GM21529 (cell line): ENCODE measurements around the gene MAP2K5.

Experiments used
- ATAC-seq: cut with Tn5 transposase; IDR thresholded peaks from one replicate; pipeline ENCODE4 v1.9.1; 2021; ENCODE audit not compliant: unreplicated experiment

Gene MAP2K5

DNA sequence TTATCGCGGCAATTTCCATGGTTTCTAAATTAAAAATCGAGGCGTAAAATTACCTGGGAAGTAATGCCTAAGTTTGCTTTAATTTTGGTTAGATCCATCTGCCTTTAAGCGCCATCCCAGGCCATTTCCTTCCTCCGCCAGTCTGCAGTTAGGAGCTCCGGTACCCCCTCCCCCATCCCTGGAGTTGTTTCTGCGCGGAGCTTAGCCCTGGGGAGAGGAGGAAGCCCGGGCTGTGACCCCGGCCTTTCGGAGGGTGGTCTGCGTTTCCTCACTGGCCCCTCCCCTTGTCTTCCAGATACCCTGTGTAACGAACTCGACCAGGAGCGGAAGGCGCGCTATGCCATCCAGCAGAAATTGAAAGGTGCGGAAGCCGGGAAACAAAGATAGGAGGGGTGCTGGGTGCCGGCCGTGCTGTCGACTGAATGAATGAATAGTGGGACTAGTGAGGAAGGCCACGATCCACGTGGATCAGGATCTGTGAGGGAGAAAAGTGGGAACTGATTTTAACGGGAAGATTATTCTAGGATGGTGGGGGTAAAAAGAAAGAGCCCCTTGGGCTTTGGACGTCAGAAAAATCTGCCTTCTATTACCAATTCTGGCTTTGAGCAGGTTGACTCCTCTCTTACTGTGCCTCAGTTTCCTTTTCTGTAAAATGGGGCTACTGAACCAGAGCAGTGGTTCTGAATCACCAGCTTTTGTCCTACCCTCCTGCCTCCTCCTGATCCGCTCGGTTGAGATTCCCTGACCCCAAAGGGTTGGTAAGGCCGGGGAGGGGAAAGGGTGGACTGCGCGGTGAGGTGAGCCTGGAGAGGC is 290.6 kb downstream of the MAP2K5 start:
- no peak for ATAC-seq

DNA sequence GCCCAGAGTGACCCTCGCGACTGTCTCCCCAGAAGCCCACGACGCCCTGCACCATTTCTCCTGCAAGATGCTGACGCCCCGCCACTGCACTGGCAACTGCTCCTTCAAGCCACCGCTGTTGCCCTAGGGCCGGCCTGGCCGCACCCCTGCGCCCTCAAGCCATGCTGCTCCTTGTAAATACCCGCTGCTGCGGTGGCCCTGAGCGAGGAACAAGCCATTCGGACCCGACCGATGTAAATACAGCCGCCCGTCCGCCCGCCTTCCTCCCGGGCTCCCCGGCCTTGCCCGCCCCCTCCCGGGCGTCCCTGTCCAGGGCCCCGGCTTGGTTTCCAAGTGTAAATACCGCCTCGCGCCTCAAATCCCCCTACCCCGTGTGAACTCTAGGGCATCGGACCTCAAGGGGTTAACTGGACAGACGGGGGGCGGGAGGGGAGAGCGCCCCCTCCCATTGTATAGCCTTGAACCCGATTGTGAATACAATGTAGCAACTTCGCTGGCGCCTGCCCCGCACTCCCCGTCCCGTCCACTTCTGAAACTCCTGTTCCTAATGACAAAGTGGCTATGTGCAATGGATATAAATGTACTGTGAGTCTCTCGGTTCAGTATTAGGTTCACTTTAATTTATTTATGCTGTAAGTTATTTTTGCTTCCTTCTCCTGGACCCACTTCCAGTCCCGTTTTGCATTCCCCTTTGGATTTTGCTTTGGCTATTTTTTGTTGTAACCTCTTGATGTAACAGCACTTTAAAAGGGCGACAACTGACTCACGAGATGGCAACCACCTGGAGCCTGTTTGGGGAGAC is 291.4 kb downstream of the MAP2K5 start:
- ATAC-seq, result no peak

DNA sequence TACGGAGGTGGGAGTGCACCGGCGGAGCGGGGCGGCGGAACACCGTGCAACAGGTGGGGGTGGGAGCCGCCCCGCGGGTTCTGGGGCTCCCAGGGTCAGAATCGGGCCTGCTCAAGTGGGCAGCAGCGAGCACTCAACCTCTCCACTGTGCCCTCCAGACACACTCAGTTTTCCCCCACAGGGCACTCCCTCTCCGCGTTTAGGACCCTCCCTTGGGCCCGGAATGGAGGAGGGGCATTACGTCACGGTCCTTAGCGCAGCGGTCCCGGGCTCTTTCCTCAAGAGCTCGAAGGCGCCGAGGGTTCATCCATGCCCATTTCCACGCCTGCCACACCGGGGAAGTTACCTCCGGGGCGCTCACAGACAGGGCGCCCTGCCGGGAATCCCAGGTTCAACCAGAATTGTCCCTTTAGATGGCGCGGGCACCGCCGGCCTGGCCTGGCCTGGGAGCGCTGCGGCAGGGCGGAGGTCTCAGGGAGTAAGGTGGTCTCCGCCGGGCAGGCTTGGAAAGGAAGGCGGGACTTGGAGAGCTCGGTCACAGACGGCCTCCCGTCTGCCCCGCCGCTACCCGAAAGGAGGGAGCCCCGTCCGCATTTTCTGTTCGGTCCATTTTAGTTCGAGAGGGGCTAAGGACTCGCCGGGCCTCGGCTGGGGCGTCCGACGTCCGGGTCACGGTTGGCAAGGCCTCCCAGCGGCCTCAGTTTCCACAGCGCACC is 292.2 kb downstream of the MAP2K5 start:
- ATAC-seq, result no peak

DNA sequence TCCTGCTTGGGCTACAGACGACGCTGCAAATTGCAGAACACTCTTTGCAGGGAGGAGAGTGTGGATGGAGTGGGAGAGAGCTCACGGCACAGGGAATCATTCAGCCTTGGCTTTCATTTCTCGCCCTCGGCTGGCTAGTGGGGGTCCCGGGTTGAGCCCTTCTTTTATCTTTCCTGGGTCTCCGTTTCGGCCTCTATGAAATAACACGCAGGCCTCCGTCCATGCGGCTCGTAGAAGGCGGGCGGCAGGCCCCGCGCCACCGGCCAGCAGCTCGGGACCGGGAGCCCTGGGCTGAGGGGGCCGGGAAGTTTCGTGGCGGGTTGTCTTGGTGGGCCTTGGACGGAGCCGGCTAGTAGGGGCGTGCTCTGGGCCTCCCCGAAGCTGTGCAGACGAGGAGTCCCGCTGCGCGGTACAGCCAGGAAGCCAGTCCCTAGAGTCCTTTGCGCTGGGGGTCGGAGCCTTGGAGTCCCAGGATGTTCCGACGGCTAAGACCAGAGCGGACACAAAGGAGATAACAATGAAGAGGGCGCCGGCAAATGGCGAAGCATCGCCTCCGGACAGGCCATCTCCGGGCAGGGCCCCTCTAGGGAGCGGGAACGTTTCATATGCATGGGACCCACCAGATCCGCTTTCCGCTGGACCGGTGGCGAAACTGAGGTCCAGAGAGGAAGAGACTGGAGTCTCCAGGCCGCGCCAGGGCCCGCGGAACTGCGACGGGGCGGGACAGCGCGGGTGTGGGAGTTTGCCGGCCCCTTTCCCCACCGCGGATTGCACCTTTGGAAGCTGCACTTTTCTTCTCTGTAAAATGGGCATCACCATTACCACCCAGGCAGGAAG is 293.0 kb downstream of the MAP2K5 start:
- ATAC-seq, result no peak

DNA sequence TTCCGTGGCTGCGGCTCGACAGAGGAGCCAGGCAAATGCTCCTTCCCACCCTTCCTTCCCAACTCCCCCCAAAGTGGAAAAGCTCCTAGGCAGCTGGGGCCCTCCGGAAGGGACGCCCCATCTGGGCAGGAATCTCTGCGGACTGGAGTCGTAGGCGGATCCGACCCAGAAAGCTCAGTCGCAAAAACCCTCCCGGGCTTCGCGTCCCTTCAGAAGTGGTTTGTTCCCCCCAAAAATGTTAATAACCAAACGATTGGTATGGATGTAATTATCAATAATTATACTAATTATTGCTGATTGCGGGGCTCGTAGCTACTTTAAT is 293.6 kb downstream of the MAP2K5 start:
- no peak for ATAC-seq

DNA sequence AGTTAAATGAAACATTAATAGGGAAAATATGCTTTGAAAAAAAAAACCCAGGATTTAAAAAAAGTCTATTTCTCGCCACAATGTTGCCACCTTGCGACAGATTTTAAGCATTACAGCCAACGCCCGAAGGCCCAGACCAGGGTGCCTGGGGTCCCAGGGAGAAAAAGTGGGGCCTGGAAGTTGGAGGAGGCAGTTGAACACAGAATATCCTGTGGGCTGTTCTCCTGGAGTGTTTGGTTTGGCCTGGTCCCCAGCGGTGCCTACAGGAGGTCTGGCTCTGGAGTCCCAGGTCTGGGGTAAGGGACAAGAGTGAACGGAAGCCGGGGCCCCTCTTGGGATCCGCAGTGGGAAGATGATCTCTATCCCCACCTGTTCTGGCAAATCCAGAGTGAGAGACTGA is 294.0 kb downstream of the MAP2K5 start:
- ATAC-seq, result no peak

DNA sequence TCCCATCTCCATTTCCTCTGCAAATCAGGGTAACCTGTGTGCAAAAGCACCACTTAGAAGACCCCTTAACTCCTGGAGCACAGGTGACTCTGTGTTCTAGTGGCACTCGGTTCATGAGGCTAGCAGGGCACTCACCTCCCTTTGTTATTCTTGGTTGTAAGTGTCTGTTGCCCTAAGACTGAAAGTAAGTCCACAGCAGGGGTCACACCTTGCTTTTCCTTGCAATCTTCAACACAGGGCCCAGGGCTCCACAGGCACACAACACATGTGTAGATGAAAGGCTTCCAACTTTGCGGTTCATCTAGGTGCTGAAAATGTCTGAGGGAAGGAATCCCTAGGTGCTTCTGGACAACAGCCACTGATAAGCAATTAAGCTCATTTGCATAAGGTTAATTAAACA is 294.5 kb downstream of the MAP2K5 start:
- ATAC-seq, result no peak

DNA sequence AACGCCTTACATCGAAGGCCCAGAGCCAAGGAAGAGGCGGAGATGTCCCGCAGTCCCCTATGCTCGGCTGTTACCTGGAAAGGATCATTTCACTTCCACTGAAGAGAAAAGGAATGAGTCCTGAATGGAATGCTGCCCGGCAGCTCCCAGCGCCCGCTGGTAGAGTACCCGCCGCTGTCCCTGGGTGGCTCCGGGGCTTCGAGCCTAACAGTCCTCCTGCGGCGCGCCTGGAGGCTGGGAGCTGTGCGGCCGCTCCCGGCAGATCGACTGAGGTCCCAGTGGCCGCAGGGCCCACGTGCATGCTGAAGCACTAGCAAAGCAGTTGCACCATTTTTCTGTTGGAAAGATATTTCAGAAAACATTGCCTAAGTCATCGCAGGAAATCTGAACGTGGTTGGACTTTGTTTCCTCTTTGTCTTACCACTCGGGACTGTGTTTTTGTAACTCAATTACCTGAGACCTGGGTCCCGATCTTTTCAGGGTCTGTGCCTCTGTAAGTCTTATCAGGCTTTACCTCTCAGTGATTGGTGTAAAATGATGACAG is 296.4 kb downstream of the MAP2K5 start:
- no peak for ATAC-seq

DNA sequence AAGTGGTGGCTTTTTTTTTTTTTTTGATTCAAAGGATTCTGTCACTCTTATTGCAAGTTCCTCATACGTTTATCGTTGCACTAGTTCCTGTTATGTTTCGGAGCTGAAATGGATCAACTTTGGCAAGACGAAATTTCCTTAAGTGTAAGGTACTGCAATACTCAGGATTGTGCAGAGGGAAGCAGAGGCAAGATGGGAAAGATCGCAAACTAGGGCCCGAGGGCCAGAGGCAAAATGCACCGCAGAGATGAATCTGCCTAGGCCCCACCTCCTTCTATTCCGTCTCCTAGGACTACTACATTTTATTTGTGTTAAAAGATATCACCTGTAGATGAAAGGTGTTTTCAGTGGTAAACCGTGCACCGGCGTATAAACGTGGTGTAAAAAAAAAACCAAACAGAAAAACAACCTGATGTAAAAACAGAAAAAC is 297.0 kb downstream of the MAP2K5 start:
- peak; percentile 7 for ATAC-seq

DNA sequence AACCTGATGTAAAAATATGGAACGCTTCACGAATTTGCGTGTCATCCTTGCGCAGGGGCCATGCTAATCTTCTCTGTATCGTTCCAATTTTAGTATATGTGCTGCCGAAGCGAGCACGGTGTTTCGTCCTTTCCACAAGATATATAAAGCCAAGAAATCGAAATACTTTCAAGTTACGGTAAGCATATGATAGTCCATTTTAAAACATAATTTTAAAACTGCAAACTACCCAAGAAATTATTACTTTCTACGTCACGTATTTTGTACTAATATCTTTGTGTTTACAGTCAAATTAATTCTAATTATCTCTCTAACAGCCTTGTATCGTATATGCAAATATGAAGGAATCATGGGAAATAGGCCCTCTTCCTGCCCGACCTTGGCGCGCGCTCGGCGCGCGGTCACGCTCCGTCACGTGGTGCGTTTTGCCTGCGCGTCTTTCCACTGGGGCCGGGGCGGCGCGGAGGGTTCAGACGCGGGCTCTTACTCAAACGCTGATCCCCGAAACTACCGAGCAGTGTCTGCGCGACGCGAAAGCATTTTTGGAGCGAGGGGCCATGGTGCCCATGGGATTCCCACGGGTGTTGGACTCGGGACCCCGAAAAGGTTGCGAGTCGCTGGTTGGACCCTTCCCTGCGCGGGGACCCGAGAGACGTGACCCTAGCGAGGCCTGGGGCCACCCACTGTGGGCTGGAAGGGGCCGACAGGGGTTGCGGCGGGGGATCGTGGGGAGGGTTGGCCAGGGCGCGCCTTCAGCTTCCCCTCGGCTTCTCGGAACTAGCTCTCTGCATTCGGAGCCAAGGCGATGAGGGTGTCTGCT is 297.6 kb downstream of the MAP2K5 start, which contains the start of gene RNU6-1:
RNU6-1 (minus strand) TSS at position 117 of the 820 bp plus-strand sequence.
- ATAC-seq, result peak; percentile 76

DNA sequence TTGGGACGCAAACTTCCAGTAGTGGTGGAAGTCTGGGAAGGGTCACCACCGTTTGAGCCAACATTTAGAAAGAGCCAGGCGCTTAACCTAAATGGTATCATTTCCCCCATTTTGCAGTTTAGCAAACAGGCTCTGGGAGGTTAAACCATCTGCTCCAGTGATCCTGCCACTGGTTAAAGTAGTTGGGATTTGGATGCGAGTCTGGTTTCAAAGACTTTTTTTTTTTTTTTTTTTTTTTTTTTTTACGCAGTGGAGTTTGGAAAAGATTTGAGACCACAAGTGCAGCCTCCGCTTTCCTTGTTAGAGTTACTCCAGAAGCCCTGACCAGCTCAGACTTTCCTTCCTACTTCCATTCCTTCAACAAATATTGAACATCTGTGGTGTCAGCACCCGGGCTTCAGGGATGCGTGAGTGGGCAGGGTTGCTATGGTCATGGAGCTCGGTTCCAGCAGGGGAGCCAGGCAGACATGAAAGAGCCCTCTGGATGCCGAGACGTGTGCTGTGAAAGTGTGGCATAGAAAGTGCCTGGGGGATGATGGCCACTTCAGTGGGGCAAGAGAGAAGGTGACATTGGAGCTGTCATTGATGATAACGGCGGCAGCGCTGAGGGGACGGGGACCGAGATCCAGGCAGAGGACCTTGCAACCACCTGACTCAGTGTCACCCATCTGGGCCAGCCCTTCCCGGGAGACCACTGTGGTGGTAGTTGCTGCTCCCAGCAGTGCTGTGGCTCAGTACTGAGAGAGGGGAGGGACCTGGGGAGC is 298.4 kb downstream of the MAP2K5 start:
- ATAC-seq, result no peak

DNA sequence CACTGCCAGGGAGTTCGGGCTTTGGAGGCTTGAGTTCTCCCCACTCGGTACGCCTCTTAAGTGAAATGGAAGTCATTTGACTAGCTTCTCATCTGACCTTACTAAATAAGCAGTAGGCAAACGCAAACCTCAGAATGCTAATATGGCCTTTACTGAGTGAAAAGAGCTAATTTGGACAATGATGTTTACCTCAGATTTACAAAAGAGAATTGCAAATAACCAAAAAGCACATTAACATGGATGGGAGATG is 298.9 kb downstream of the MAP2K5 start:
- ATAC-seq, result no peak

DNA sequence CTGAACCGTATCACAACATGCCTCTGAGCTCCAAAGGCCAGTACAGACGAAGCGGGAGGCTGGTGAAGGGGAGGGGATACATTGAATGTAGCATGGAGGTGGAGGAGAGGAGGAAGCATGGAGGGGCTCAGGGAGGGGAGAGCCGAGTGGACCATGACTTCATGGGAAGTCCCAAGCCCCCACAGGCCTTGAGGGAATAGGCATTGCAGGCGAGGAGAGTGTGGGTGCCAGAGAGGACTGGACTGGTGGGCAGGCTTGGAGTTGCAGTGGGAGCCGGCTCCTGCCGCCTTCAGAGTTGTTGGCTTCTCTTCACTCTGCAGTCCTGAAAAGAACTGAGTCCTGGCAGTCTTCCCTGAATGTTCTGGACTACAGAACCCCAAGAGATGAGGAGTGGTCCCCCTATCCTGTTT is 300.6 kb downstream of the MAP2K5 start:
- no peak for ATAC-seq

DNA sequence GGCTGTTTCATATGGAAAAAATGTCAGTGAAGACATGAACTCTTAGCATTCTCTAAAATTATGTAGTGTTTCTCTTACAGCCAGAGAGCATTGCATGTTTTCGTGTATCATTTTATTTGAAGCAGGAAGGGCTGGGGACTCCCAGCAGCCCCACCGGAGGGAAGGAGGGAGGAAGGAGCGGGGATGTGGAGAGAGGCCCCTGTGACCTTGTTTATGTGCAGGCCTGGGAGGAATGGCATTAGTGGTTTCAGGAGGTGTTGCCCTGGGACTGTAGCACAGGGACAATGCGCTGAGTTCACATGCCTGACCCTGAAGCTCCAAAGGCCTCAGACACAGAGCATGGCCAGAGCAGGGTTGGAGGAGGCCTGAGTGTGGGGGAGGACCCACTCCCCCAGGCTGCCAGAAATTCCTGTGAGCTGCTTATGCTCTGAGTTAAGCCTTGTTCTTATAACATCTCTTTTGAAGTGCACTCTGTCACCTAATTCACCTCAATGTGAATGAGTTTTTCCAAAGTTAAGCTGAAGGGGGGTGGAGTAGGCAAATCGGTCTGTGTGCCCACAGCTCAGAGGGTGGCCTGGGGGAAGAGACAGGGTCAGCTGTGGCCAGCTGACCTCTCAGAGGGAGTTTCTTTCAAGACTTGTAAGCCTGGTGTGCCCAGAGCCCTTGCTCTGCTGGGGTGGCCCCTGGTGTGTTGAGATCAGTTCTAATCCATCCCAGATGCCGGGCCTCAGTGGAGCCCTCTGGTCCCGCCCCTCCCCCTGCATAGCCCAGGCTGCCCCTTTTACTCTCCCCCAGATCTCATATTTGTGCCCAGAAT is 301.3 kb downstream of the MAP2K5 start:
- ATAC-seq, result no peak

DNA sequence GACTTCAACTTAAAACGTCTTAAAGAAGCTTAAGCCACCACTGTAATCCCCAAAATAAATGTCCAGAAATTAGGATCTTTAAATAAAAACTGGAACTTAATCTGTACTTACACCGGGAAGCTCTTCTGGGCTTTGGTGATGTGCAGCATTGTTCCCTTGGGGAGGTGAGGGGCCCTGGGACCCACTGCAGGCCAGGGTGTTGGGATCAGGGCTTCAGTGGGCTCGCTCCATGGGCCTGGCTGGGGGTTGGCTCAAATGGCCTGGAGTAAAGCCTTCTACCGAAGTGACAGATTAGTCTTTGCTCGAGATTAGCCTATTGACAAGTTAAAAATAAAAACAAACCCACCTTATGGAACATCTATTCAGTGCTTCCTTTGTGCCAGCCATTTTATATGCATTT is 303.5 kb downstream of the MAP2K5 start:
- ATAC-seq, result no peak

DNA sequence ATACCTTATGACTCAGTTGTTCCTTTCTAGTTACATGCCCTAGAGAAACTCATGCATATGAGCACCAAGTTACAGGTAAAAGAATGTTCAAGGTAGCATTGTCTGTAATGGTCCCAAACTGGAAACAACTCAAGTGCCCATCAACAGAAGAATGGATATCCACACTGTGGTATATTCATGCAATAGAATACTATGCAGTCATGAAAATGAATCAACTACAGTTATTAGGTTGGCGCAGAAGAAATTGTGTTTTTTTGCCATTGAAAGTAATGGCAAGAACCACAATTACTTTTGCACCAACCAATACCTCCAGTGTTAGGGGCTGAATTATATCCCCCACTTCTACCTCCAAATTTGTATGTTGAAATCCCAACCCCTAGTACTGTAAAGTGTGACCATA is 307.0 kb downstream of the MAP2K5 start:
- ATAC-seq, result no peak

DNA sequence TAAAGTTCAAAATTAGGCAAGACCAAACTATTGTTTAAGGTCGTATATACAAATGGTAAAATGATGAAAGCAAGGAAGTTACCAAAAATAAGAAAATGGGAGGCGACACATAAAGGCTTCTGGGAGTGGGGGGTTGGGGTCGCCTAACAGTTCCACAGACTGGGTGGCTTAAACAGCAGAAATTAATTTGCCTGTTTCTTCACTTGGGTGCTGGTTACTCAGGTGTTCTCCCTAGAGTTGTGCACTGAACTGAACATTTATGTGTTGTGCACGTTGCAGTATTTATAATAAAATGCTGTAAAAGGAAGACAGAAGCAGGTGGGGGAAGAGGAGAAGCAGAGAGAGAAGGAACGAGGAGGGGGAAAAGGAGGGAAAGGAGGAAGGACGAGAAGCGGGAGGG is 307.8 kb downstream of the MAP2K5 start:
- no peak for ATAC-seq

DNA sequence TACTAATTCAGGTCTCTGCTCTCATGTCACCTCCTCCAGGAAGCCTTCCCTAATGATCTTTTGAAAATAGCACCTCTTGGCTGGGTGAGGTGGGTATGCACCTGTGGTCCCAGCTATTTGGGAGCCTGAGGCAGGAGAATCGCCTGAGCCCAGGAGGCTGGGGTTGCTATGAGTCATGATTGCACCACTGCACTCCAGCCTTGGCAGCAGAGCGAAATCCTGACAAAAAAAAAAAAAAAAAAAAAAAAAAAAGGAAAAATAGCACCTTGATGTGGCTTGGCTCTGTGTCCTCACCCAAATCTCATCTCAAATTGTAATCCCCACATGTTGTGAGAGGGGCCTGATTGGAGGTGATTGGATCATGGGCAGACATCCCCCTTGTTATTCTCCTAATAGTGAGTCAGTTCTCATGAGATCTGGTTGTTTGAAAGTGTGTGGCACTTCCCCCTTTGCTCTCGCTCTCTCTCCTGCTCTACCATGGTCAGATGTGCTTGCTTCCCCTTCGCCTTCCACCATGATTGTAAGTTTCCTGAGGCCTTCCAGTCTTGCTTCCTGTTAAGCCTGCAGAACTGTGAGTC is 308.6 kb downstream of the MAP2K5 start:
- ATAC-seq, result no peak
